ENCODE data around the gene COMMD8. TPM values are rescaled to one million over a fixed set of nuclear protein-coding genes. Genes with fewer than 3 reads are reported as not detected.

COMMD8 gene
- total RNA-seq, 2 experiments from 2014 or later = 23.6 to 27.9 TPM

DNA sequence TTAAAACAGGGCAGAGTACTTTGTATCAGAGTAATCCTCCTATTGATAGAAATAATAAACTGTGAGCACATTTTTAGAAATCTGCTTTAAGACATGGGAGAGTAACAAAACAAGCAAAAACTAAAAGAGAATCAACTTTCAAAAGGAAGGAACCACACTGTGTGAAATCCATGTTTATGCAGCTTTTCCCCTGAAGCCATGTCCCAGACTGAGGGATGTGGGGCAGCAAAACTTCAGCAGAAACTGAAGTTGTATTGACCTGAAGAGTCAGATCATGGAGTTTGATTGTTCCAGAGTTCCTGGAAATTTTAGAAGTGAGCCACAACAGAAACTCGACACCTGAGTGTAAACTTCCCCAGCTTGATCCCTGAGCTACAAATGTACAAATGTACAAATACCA lies 53.2 kb downstream of the COMMD8 start:
- DNase-seq (no peak), ATAC-seq (no peak)
- CTCF ChIA-PET = no interaction called here
- Mint-ChIP-seq H3K4me3 (no peak overlapping the region), H3K27me3 (peaks cover 30% of the 10 kb centered on the region), H3K9me3 (ENCODE audit: low read depth) (no peaks in the 10 kb centered on the region), H3K27ac (no peak overlapping the region), H3K4me1 (no peaks in the 10 kb centered on the region), H3K36me3 (no peaks in the 10 kb centered on the region)

DNA sequence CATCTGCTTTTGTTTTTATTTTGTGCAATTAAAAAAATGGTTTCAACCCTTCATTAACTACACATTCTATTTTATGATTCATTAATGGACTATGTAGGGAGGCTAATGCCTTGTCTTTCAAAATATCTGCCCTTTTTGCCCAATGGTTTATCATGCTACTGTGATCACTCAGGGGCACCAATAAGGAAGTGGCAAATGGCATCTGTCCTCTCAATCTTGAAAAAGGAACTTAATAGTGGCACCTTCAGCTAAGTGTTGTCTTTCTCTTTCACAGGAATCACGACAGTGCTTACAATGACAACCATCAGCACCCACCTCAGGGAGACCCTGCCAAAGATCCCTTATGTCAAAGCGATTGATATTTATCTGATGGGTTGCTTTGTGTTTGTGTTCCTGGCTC lies 57.1 kb downstream of the COMMD8 start:
- H3K27me3 Mint-ChIP-seq = peaks cover 35% of the 10 kb centered on the region
- H3K4me1 Mint-ChIP-seq = no peaks in the 10 kb centered on the region
- no peak for DNase-seq
- H3K27ac Mint-ChIP-seq = no peak overlapping the region
- no peak overlapping the region for H3K4me3 Mint-ChIP-seq
- H3K9me3 Mint-ChIP-seq (ENCODE audit: low read depth) = no peaks in the 10 kb centered on the region
- ATAC-seq = no peak
- no peaks in the 10 kb centered on the region for H3K36me3 Mint-ChIP-seq
- CTCF ChIA-PET = no interaction called here

Other genes with a start within 250 kb of the COMMD8 start
- 10 to 100 TPM; 18.9 to 25.9 TPM for gene ATP10D, start 21.6 kb upstream of the COMMD8 start, total RNA-seq

All from activated CD8-positive, alpha-beta memory T cell treated with anti-CD3 and anti-CD28 coated beads, Interleukin-2, amount 10 ng/mL, durations not matched to agents 7 days and 5 days (primary cell).